ENCODE data around the gene CNKSR3.

Gene CNKSR3

GRCh38 chr6:154388803-154389202 is 121.7 kb downstream of the CNKSR3 start:
- H3K27me3 ChIP-seq (ENCODE audit: insufficient read depth, low read length, poor library complexity): peaks cover 3% of the 10 kb centered on the region
- no peak overlapping the region for H3K9ac ChIP-seq (ENCODE audit: low read depth, low read length)
- no peak overlapping the region for H3K4me3 ChIP-seq (ENCODE audit: low read depth in 1 of 2, low read length in 2 of 2)
- no peak overlapping the region for H3K27ac ChIP-seq (ENCODE audit: low read length)
- no peak overlapping the region for H3K4me2 ChIP-seq (ENCODE audit: insufficient read depth, low read length)
- peaks cover 3% of the 10 kb centered on the region for H3K9me3 ChIP-seq (ENCODE audit: insufficient read depth, low read length, severe bottlenecking)
- ATAC-seq (ENCODE audit: insufficient read depth, low read depth) (no peak), DNase-seq (no peak)
- H3K4me1 ChIP-seq (ENCODE audit: insufficient read depth, low read length): no peaks in the 10 kb centered on the region
- TF ChIP-seq EZH2 (IDR thresholded peaks at IDR 0.05; ENCODE audit: borderline replicate concordance, low read depth, low read length, severe bottlenecking): no peak
- TF ChIP-seq, protein P1, sequence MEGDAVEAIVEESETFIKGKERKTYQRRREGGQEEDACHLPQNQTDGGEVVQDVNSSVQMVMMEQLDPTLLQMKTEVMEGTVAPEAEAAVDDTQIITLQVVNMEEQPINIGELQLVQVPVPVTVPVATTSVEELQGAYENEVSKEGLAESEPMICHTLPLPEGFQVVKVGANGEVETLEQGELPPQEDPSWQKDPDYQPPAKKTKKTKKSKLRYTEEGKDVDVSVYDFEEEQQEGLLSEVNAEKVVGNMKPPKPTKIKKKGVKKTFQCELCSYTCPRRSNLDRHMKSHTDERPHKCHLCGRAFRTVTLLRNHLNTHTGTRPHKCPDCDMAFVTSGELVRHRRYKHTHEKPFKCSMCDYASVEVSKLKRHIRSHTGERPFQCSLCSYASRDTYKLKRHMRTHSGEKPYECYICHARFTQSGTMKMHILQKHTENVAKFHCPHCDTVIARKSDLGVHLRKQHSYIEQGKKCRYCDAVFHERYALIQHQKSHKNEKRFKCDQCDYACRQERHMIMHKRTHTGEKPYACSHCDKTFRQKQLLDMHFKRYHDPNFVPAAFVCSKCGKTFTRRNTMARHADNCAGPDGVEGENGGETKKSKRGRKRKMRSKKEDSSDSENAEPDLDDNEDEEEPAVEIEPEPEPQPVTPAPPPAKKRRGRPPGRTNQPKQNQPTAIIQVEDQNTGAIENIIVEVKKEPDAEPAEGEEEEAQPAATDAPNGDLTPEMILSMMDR (IDR thresholded peaks at IDR 0.05; ENCODE audit: borderline replicate concordance, extremely low read depth, low read length, poor library complexity, severe bottlenecking): no peak
- H2AFZ ChIP-seq (ENCODE audit: low read depth, low read length): no peak overlapping the region
- H3K36me3 ChIP-seq (ENCODE audit: insufficient read depth, low read length): no peaks in the 10 kb centered on the region
- no peaks in the 10 kb centered on the region for H4K20me1 ChIP-seq (ENCODE audit: insufficient read depth, low read length)
- no peaks in the 10 kb centered on the region for H3K79me2 ChIP-seq (ENCODE audit: insufficient read depth, low read length)

- no peaks in the 10 kb centered on the region for H3K36me3 ChIP-seq (ENCODE audit: insufficient read depth, low read length)
- H3K9me3 ChIP-seq (ENCODE audit: insufficient read depth, low read length, severe bottlenecking): peaks cover 3% of the 10 kb centered on the region
- H3K79me2 ChIP-seq (ENCODE audit: insufficient read depth, low read length): no peaks in the 10 kb centered on the region
- H3K27ac ChIP-seq (ENCODE audit: low read length): no peak overlapping the region
- H3K9ac ChIP-seq (ENCODE audit: low read depth, low read length): no peak overlapping the region
- peaks cover 3% of the 10 kb centered on the region for H3K27me3 ChIP-seq (ENCODE audit: insufficient read depth, low read length, poor library complexity)
- DNase-seq: no peak
- H3K4me3 ChIP-seq (ENCODE audit: low read depth in 1 of 2, low read length in 2 of 2): no peak overlapping the region
- H3K4me2 ChIP-seq (ENCODE audit: insufficient read depth, low read length): no peak overlapping the region
- no peak for ATAC-seq (ENCODE audit: insufficient read depth, low read depth)
- no peak overlapping the region for H2AFZ ChIP-seq (ENCODE audit: low read depth, low read length)
- TF ChIP-seq, protein P1 (IDR thresholded peaks at IDR 0.05; ENCODE audit: borderline replicate concordance, extremely low read depth, low read length, poor library complexity, severe bottlenecking): no peak
- no peak for TF ChIP-seq EZH2 (IDR thresholded peaks at IDR 0.05; ENCODE audit: borderline replicate concordance, low read depth, low read length, severe bottlenecking)
- no peaks in the 10 kb centered on the region for H4K20me1 ChIP-seq (ENCODE audit: insufficient read depth, low read length)
- H3K4me1 ChIP-seq (ENCODE audit: insufficient read depth, low read length): no peaks in the 10 kb centered on the region
Measured at GRCh38 chr6:154386848-154387717, 123.4 kb downstream of the CNKSR3 start.

DNA sequence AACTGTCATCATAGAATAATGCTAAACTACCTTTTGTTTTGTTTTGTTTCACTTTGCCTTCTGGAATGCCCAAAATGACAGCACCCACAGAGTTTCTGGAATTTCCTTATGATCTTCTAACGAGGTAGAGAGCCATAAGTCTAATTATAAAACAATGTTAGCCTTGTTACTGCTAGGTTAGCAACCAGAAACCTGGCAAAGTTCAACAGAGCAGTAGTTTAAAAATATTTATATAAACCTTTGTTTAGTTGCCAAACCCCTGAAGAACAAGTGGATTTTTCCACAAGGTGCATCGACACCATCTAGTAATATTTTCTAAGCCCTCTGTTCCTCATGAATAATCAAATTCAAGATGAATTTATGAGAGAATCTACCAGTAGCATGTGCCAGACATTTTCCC is 126.3 kb downstream of the CNKSR3 start:
- no peak for DNase-seq
- no peak for TF ChIP-seq EZH2 (IDR thresholded peaks at IDR 0.05; ENCODE audit: borderline replicate concordance, low read depth, low read length, severe bottlenecking)
- TF ChIP-seq, protein P1 (IDR thresholded peaks at IDR 0.05; ENCODE audit: borderline replicate concordance, extremely low read depth, low read length, poor library complexity, severe bottlenecking): no peak
- H3K36me3 ChIP-seq (ENCODE audit: insufficient read depth, low read length): no peaks in the 10 kb centered on the region

More for the DNA sequence above, 126.3 kb downstream of the CNKSR3 start:
- Histone ChIP-seq H3K9ac (ENCODE audit: low read depth, low read length) (no peak overlapping the region), H2AFZ (ENCODE audit: low read depth, low read length) (no peak overlapping the region), H3K27me3 (ENCODE audit: insufficient read depth, low read length, poor library complexity) (peaks cover 3% of the 10 kb centered on the region), H3K4me3 (ENCODE audit: low read depth in 1 of 2, low read length in 2 of 2) (no peak overlapping the region), H3K27ac (ENCODE audit: low read length) (no peak overlapping the region), H3K4me1 (ENCODE audit: insufficient read depth, low read length) (no peaks in the 10 kb centered on the region), H3K79me2 (ENCODE audit: insufficient read depth, low read length) (no peaks in the 10 kb centered on the region), H3K9me3 (ENCODE audit: insufficient read depth, low read length, severe bottlenecking) (peaks cover under 1% of the 10 kb centered on the region), H3K4me2 (ENCODE audit: insufficient read depth, low read length) (no peak overlapping the region), H4K20me1 (ENCODE audit: insufficient read depth, low read length) (no peaks in the 10 kb centered on the region)
- no peak for ATAC-seq (ENCODE audit: insufficient read depth, low read depth)

All from DND-41 (cell line).